H1 (cell line): Measurements from ENCODE around the gene CEP72. TPM values are rescaled to one million over a fixed set of nuclear protein-coding genes. Genes with fewer than 3 reads are reported as not detected.

Experiments
- CTCF ChIA-PET: fragments of 300-600 bp; sonication (Branson Sonifier 250); formaldehyde crosslinking; loops from one replicate; lab custom pipeline; 2021; ENCODE audit not compliant: partially characterized antibody; lab: Charles Lee
- POLR2A ChIA-PET: fragments of 300-600 bp; sonication (Branson Sonifier 250); formaldehyde crosslinking; loops from one replicate; lab custom pipeline; 2021; ENCODE audit warnings: inconsistent platforms; ENCODE audit not compliant: partially characterized antibody; lab: Charles Lee
- DNase-seq, 2 experiments: peaks; one replicate each; pipeline versions ENCODE4 v3.0.0 to v3.0.0-alpha.2; 2010 to 2022; ENCODE audit warnings: low spot score in 2 of 2, low read depth in 1 of 2, mixed read lengths in 1 of 2
- FAIRE-seq: peaks from 2 replicates; lab custom pipeline; 2011; peaks lifted over from hg19 to GRCh38; lab: Jason Lieb, UNC
- H2AFZ ChIP-seq: 2 replicates; pipeline ENCODE4 v1.8.1; 2012; ENCODE audit warnings: low read length, inconsistent platforms
- H2AK5ac ChIP-seq: 2 replicates; pipeline ENCODE4 v1.6.1; 2013; ENCODE audit warnings: low read depth, low read length
- H2BK120ac ChIP-seq: replicated peaks from 2 replicates; pipeline ENCODE3; 2013; ENCODE audit warnings: low read depth, low read length, inconsistent platforms
- H2BK12ac ChIP-seq: 2 replicates; pipeline ENCODE4 v1.6.1; 2013; ENCODE audit warnings: low read depth, low read length
- H2BK15ac ChIP-seq: 2 replicates; pipeline ENCODE4 v1.6.1; 2013; ENCODE audit warnings: low read length
- H2BK20ac ChIP-seq: 2 replicates; pipeline ENCODE4 v1.6.1; 2013; ENCODE audit warnings: low read length
- H2BK5ac ChIP-seq: 2 replicates; pipeline ENCODE4 v1.6.1; 2013; ENCODE audit warnings: low read depth, low read length
- H3K14ac ChIP-seq: 2 replicates; pipeline ENCODE4 v1.6.1; 2013; ENCODE audit warnings: inconsistent platforms; ENCODE audit not compliant: insufficient read length
- H3K18ac ChIP-seq: 2 replicates; pipeline ENCODE4 v1.6.1; 2013; ENCODE audit warnings: low read length; ENCODE audit errors: extremely low read depth
- H3K23ac ChIP-seq: 2 replicates; pipeline ENCODE4 v1.6.1; 2013; ENCODE audit warnings: inconsistent platforms; ENCODE audit not compliant: insufficient read length
- H3K23me2 ChIP-seq: 2 replicates; pipeline ENCODE4 v1.6.1; 2013; ENCODE audit warnings: low read depth, low read length
- H3K27ac ChIP-seq: 2 replicates; pipeline ENCODE4 v1.6.1; 2011; ENCODE audit warnings: low read depth, low read length, inconsistent platforms
- H3K27me3 ChIP-seq, 4 experiments: replicated peaks in 1 of 4; 1 replicate in 1 of 4; 2 replicates in 3 of 4; pipeline versions ENCODE4 v1.6.1 to v1.8.1; 2011 to 2013; ENCODE audit warnings: low read length in 3 of 4, mild to moderate bottlenecking in 3 of 4, inconsistent platforms in 2 of 4, mixed read lengths in 2 of 4, moderate library complexity in 1 of 4; ENCODE audit not compliant: control insufficient read depth in 3 of 4, insufficient read depth in 3 of 4; ENCODE audit errors: extremely low read depth in 1 of 4
- H3K36me3 ChIP-seq, 4 experiments: 2 replicates each; pipeline versions ENCODE4 v1.6.1 to v1.8.1; 2011 to 2013; ENCODE audit warnings: mild to moderate bottlenecking in 4 of 4, low read length in 3 of 4, moderate library complexity in 2 of 4, control low read depth in 1 of 4, inconsistent platforms in 1 of 4; ENCODE audit not compliant: insufficient read depth in 4 of 4, control insufficient read depth in 2 of 4
- H3K4ac ChIP-seq: replicated peaks from 2 replicates; pipeline ENCODE3; 2013; ENCODE audit warnings: low read length, low read depth, mixed read lengths, inconsistent platforms; ENCODE audit not compliant: insufficient read length
- H3K4me1 ChIP-seq, 4 experiments: replicated peaks in 1 of 4; 1 replicate in 1 of 4; 2 replicates in 3 of 4; pipeline versions ENCODE4 v1.6.1 to v1.8.1; 2011 to 2013; ENCODE audit warnings: low read length in 3 of 4, inconsistent platforms in 2 of 4, mixed read lengths in 1 of 4; ENCODE audit not compliant: insufficient read depth in 4 of 4, control insufficient read depth in 3 of 4
- H3K4me2 ChIP-seq, 2 experiments: 2 replicates each; pipeline versions ENCODE4 v1.6.1 to v1.8.1; 2011 to 2013; ENCODE audit warnings: low read depth in 2 of 2, low read length in 2 of 2, control low read depth in 1 of 2, inconsistent platforms in 1 of 2, mild to moderate bottlenecking in 1 of 2; ENCODE audit not compliant: insufficient read depth in 1 of 2
- H3K4me3 ChIP-seq, 4 experiments: fragments of 200-600, 300-600 bp in 1 of 4; sonication (generic), shearing (Covaris generic), sonication (Bioruptor Twin) in 1 of 4; 2 replicates each; pipeline versions ENCODE4 v1.5.1 to v1.8.1; 2011 to 2016; ENCODE audit warnings: low read length in 4 of 4, low read depth in 3 of 4, control low read depth in 2 of 4, inconsistent platforms in 2 of 4, mild to moderate bottlenecking in 2 of 4, mixed read lengths in 1 of 4, moderate library complexity in 1 of 4; ENCODE audit not compliant: insufficient read depth in 2 of 4; ENCODE audit errors: extremely low read depth in 1 of 4
- H3K56ac ChIP-seq: replicated peaks from 2 replicates; pipeline ENCODE3; 2013; ENCODE audit warnings: low read depth, mild to moderate bottlenecking, mixed read lengths, low read length, inconsistent platforms; ENCODE audit not compliant: insufficient read length
- H3K79me1 ChIP-seq: 2 replicates; pipeline ENCODE4 v1.6.1; 2013; ENCODE audit warnings: low read depth, low read length, control low read depth
- H3K79me2 ChIP-seq, 2 experiments: 2 replicates each; pipeline versions ENCODE4 v1.6.1 to v1.8.1; 2012 to 2013; ENCODE audit warnings: low read length in 2 of 2, mild to moderate bottlenecking in 2 of 2, inconsistent platforms in 1 of 2; ENCODE audit not compliant: insufficient read depth in 2 of 2, control insufficient read depth in 1 of 2
- H3K9ac ChIP-seq, 4 experiments: replicated peaks in 1 of 4; 1 replicate in 1 of 4; 2 replicates in 3 of 4; pipeline versions ENCODE4 v1.6.1 to v1.8.1; 2011 to 2013; ENCODE audit warnings: low read depth in 3 of 4, low read length in 3 of 4, control low read depth in 2 of 4, mild to moderate bottlenecking in 2 of 4, moderate library complexity in 2 of 4, inconsistent platforms in 1 of 4; ENCODE audit errors: extremely low read depth in 1 of 4
- H3K9me3 ChIP-seq, 2 experiments: 2 replicates each; pipeline versions ENCODE4 v1.6.1 to v1.8.1; 2012 to 2013; ENCODE audit warnings: mild to moderate bottlenecking in 2 of 2, moderate library complexity in 2 of 2, control low read depth in 1 of 2, inconsistent platforms in 1 of 2, low read depth in 1 of 2, low read length in 1 of 2, mixed read lengths in 1 of 2; ENCODE audit not compliant: insufficient read depth in 2 of 2
- H4K20me1 ChIP-seq, 2 experiments: replicated peaks in 1 of 2; 2 replicates each; pipeline versions ENCODE3 to v1.8.1; 2011 to 2013; ENCODE audit warnings: inconsistent platforms in 2 of 2, low read length in 2 of 2, mild to moderate bottlenecking in 1 of 2; ENCODE audit not compliant: insufficient read depth in 2 of 2, control insufficient read depth in 1 of 2
- H4K5ac ChIP-seq: 2 replicates; pipeline ENCODE4 v1.6.1; 2013; ENCODE audit warnings: low read length, low read depth, mixed read lengths, inconsistent platforms; ENCODE audit not compliant: insufficient read length
- H4K8ac ChIP-seq: 2 replicates; pipeline ENCODE4 v1.8.0; 2013; ENCODE audit warnings: mild to moderate bottlenecking, moderate library complexity, low read length, inconsistent platforms; ENCODE audit not compliant: insufficient read depth; ENCODE audit errors: extremely low read depth
- H4K91ac ChIP-seq: replicated peaks from 2 replicates; pipeline ENCODE3; 2013; ENCODE audit warnings: low read length, mixed read lengths, inconsistent platforms; ENCODE audit not compliant: insufficient read length
- ASH2L ChIP-seq: fragments of 200-600, 300-600 bp; sonication (generic); IDR thresholded peaks from one replicate; pipeline ENCODE4 v1.7.1; 2017; ENCODE audit warnings: low read length
- BRCA1 ChIP-seq: IDR thresholded peaks from 2 replicates; pipeline ENCODE4 v1.6.1; 2012; ENCODE audit warnings: low read depth, low read length, improper control_type of control experiment
- CBX8 ChIP-seq: fragments of 300-800, 300-1000 bp; sonication (generic); IDR thresholded peaks from 2 replicates; pipeline ENCODE4 v1.7.1; 2016; ENCODE audit warnings: low read depth, low read length, borderline replicate concordance
- CHD1 ChIP-seq: IDR thresholded peaks from 2 replicates; pipeline ENCODE4 v1.6.1; 2012; ENCODE audit warnings: low read depth, low read length, improper control_type of control experiment
- CTBP2 ChIP-seq: IDR thresholded peaks from 2 replicates; pipeline ENCODE4 v1.7.0; 2011; ENCODE audit warnings: borderline replicate concordance, mild to moderate bottlenecking, moderate library complexity, mixed read lengths, low read length; ENCODE audit not compliant: insufficient read depth, insufficient read length
- GTF2F1 ChIP-seq: IDR thresholded peaks from 2 replicates; pipeline ENCODE4 v1.6.1; 2012; ENCODE audit warnings: low read depth, low read length, improper control_type of control experiment, borderline replicate concordance
- KDM5A ChIP-seq: fragments of 200-600 bp; IDR thresholded peaks from 2 replicates; pipeline ENCODE4 v1.7.1; 2012; ENCODE audit warnings: mild to moderate bottlenecking, low read length, inconsistent platforms, mixed read lengths
- MAFK ChIP-seq: IDR thresholded peaks from 2 replicates; pipeline ENCODE4 v1.6.1; 2012; ENCODE audit warnings: low read depth, mild to moderate bottlenecking, improper control_type of control experiment, low read length
- MAX ChIP-seq: IDR thresholded peaks from 2 replicates; pipeline ENCODE4 v1.6.1; 2012; ENCODE audit warnings: inconsistent platforms
- POU5F1 ChIP-seq: IDR thresholded peaks from 2 replicates; pipeline ENCODE4 v1.6.1; 2011; ENCODE audit warnings: low read depth, mild to moderate bottlenecking, low read length, moderate library complexity
- RNF2 ChIP-seq: fragments of 200-900, 300-1000 bp; sonication (generic); IDR thresholded peaks from 2 replicates; pipeline ENCODE4 v1.7.1; 2016; ENCODE audit warnings: borderline replicate concordance, low read depth, mild to moderate bottlenecking, antibody characterized with exemption, low read length; ENCODE audit not compliant: poor library complexity, severe bottlenecking; ENCODE audit errors: missing control alignments
- SIX5 ChIP-seq: IDR thresholded peaks from 2 replicates; pipeline ENCODE4 v1.6.1; 2011; ENCODE audit warnings: mild to moderate bottlenecking, low read depth, low read length
- SUZ12 ChIP-seq: fragments of 200-600 bp; sonication (generic); IDR thresholded peaks from 2 replicates; pipeline ENCODE4 v1.6.1; 2012; ENCODE audit warnings: mild to moderate bottlenecking, inconsistent platforms, low read length, moderate library complexity, mixed read lengths
- ZNF274 ChIP-seq: IDR thresholded peaks from 2 replicates; pipeline ENCODE4 v1.7.0; 2012; ENCODE audit warnings: low read length, borderline replicate concordance; ENCODE audit errors: extremely low read depth
- WGBS, 2 experiments: shearing (Covaris generic) in 1 of 2; methylation state at CpG; one replicate each; pipeline versions ENCODE4 v1.1.6 to v1.1.7; 2013 to 2015; ENCODE audit warnings: low lambda C conversion rate in 2 of 2, mixed read lengths in 2 of 2, inconsistent platforms in 1 of 2, low coverage in 1 of 2, missing lambda C conversion rate in 1 of 2; ENCODE audit not compliant: insufficient replicate concordance in 2 of 2, insufficient coverage in 1 of 2, insufficient read length in 1 of 2; ENCODE audit errors: extremely low coverage in 1 of 2, missing lambda C conversion rate in 1 of 2; 5-methylcytosine and 5-hydroxymethylcytosine counted together
- polyA plus RNA-seq, 7 experiments: library from polyadenylated mRNA; depleted of rRNA in 3 of 7; stranded (reverse) in 5 of 7; unstranded in 2 of 7; fragments of >200 nt in 5 of 7; fragments of 200-250 nt in 2 of 7; gene quantifications; 1 replicate in 5 of 7; 2 replicates in 1 of 7; 4 replicates in 1 of 7; pipeline versions ENCODE4 v1.2.1 to v1.2.3, GENCODE V29; 2011 to 2013; ENCODE audit warnings: missing spikeins in 2 of 7, mixed read lengths in 2 of 7
- total RNA-seq: library from RNA; stranded (reverse); fragmentation: NEBNext Ultra II Directional; extraction: Animal tissue kit (Norgen Biotek cat#: 25700); gene quantifications from 2 replicates; pipeline ENCODE4 v1.2.1, GENCODE V29; 2021

The CEP72 gene
- total and polyA plus RNA-seq, 2 of the 8 experiments (the other 6 are each of a cell fraction or from before 2014, with no cell fraction given): 13.1 to 19.6 TPM

DNA sequence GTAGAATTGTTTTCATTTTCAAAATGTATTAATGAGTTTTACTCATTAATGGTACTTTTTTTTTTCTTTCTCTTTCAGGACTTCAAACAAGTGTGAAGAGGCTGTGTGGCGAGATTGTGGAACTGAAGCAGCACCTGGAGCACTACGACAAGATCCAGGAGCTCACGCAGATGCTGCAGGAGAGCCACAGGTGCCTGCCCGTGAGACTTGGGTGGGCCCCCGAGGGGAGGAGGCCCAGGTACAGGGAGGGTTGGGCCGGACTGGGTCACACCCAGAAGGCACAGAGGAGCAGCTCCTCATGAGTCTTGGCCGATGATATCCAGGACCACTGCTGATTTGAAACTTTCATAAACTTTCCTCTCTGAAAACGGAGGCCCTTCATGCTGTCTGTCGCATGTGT lies 35.6 kb downstream of the CEP72 start:
- no peak overlapping the region for H3K4me2 ChIP-seq
- H3K18ac ChIP-seq: no peak overlapping the region
- no peaks in the 10 kb centered on the region for H3K27me3 ChIP-seq
- no peak overlapping the region for H3K27ac ChIP-seq
- H2BK120ac ChIP-seq: no peak overlapping the region
- H2BK5ac ChIP-seq: no peak overlapping the region
- ChIA-PET POLR2A (interaction anchor here (0.7 kb wide), 1 partner anchor 46 kb away, joined by 3 read pairs; the partner anchor contains the start of gene TPPP), CTCF (no interaction called here)
- H2BK12ac ChIP-seq: no peak overlapping the region
- H4K8ac ChIP-seq: no peak overlapping the region
- DNase-seq (no peak), FAIRE-seq (no peak)
- H2BK15ac ChIP-seq: no peak overlapping the region
- no peak overlapping the region for H3K56ac ChIP-seq
- no peak overlapping the region for H3K23ac ChIP-seq
- no peaks in the 10 kb centered on the region; a peak in 1 of 4 replicates for H3K79me2 ChIP-seq
- no peak overlapping the region for H3K9ac ChIP-seq
- H4K91ac ChIP-seq: no peak overlapping the region
- peaks cover 0 to 3% of the 10 kb centered on the region in 2 experiments for H4K20me1 ChIP-seq
- no peak overlapping the region for H3K4ac ChIP-seq
- no peak overlapping the region for H3K14ac ChIP-seq
- no peaks in the 10 kb centered on the region for H3K4me1 ChIP-seq
- H2BK20ac ChIP-seq: no peak overlapping the region
- H3K9me3 ChIP-seq: peaks cover 5 to 12% of the 10 kb centered on the region in 2 experiments; a peak in 3 of 4 replicates
- WGBS, 2 experiments: 92% methylated on average over 9 of the region's 9 CpGs; no CpG with 5 or more reads in 1 of the 2 experiments
- peaks cover 3% of the 10 kb centered on the region; the same call in 1 of the 2 replicates for H3K79me1 ChIP-seq
- H3K23me2 ChIP-seq: no peaks in the 10 kb centered on the region; the same call in 1 of the 2 replicates
- H2AK5ac ChIP-seq: no peak overlapping the region
- no peak overlapping the region for H4K5ac ChIP-seq
- H3K36me3 ChIP-seq: peaks cover 15 to 43% (median 38%) of the 10 kb centered on the region in 4 experiments
- no peak overlapping the region for H2AFZ ChIP-seq
- no peak overlapping the region for H3K4me3 ChIP-seq
- no peak for TF ChIP-seq CBX8
- TF ChIP-seq MAFK: no peak
- no peak for TF ChIP-seq CHD1
- no peak for TF ChIP-seq SIX5
- TF ChIP-seq SUZ12: no peak
- no peak for TF ChIP-seq RNF2
- TF ChIP-seq ZNF274: no peak
- no peak for TF ChIP-seq BRCA1
- TF ChIP-seq MAX: no peak
- TF ChIP-seq CTBP2: no peak
- TF ChIP-seq KDM5A: no peak
- no peak for TF ChIP-seq GTF2F1
- TF ChIP-seq ASH2L: no peak
- TF ChIP-seq POU5F1: no peak
